GM23338 (cell line): ENCODE results near the gene AHNAK. TPM values are rescaled to one million over a fixed set of nuclear protein-coding genes. Genes with fewer than 3 reads are reported as not detected.

Source experiments
- ATAC-seq: fragments of 200-7000 bp; cut with Tn5 transposase; 3 replicates; pipeline ENCODE4 v1.9.1; 2020
- DNase-seq: peaks from one replicate; pipeline ENCODE4 v3.0.0-alpha.2; 2015; ENCODE audit warnings: low spot score
- H2AFZ ChIP-seq: fragments of 200-600 bp; sonication (generic); 2 replicates; pipeline ENCODE4 v1.8.0; 2016; ENCODE audit warnings: antibody characterized with exemption, mild to moderate bottlenecking, moderate library complexity
- H3F3A ChIP-seq: fragments of 200-600 bp; sonication (generic); replicated peaks from 2 replicates; pipeline ENCODE4 v1.8.0; 2017; ENCODE audit warnings: antibody characterized with exemption, mixed run types, low read depth
- H3K27ac ChIP-seq: fragments of 200-600 bp; sonication (generic); 2 replicates; pipeline ENCODE4 v1.6.1; 2016; ENCODE audit warnings: low read depth
- H3K27me3 ChIP-seq: fragments of 200-600 bp; sonication (generic); 2 replicates; pipeline ENCODE4 v1.8.0; 2016; ENCODE audit warnings: mild to moderate bottlenecking, mixed run types, moderate library complexity; ENCODE audit not compliant: insufficient read depth
- H3K36me3 ChIP-seq: fragments of 200-600 bp; sonication (generic); 2 replicates; pipeline ENCODE4 v1.8.0; 2016; ENCODE audit warnings: mild to moderate bottlenecking; ENCODE audit not compliant: insufficient read depth
- H3K4me1 ChIP-seq: fragments of 200-600 bp; sonication (generic); 2 replicates; pipeline ENCODE4 v1.8.0; 2016; ENCODE audit warnings: mild to moderate bottlenecking, moderate library complexity; ENCODE audit not compliant: insufficient read depth
- H3K4me2 ChIP-seq: fragments of 200-600 bp; sonication (generic); 2 replicates; pipeline ENCODE4 v1.7.1; 2017; ENCODE audit warnings: mixed run types
- H3K4me3 ChIP-seq: fragments of 200-600 bp; sonication (generic); 2 replicates; pipeline ENCODE4 v1.6.1; 2016; ENCODE audit warnings: mixed run types
- H3K79me2 ChIP-seq: fragments of 200-600 bp; sonication (generic); replicated peaks from 2 replicates; pipeline ENCODE4 v1.8.0; 2017; ENCODE audit warnings: mild to moderate bottlenecking; ENCODE audit not compliant: insufficient read depth
- H3K9me2 ChIP-seq: fragments of 200-600 bp; sonication (generic); 2 replicates; pipeline ENCODE4 v1.8.0; 2017; ENCODE audit not compliant: insufficient read depth
- H4K20me1 ChIP-seq: fragments of 200-600 bp; sonication (generic); replicated peaks from 2 replicates; pipeline ENCODE4 v1.8.0; 2017; ENCODE audit warnings: mild to moderate bottlenecking; ENCODE audit not compliant: insufficient read depth
- H3K27ac Mint-ChIP-seq: 2 replicates; pipeline ENCODE4 v1.8.0; 2020; ENCODE audit warnings: inconsistent platforms, mild to moderate bottlenecking, moderate library complexity, mixed read lengths
- H3K27me3 Mint-ChIP-seq: 3 replicates; pipeline ENCODE4 v1.8.0; 2022; ENCODE audit warnings: low read depth, mild to moderate bottlenecking, moderate library complexity, mixed read lengths, inconsistent platforms; ENCODE audit not compliant: insufficient read depth, poor library complexity
- H3K36me3 Mint-ChIP-seq: 3 replicates; pipeline ENCODE4 v1.8.0; 2021; ENCODE audit warnings: low read depth, mild to moderate bottlenecking, inconsistent platforms, moderate library complexity, mixed read lengths
- H3K4me1 Mint-ChIP-seq: 3 replicates; pipeline ENCODE4 v1.8.0; 2020; ENCODE audit warnings: mild to moderate bottlenecking, inconsistent platforms, mixed read lengths
- H3K4me3 Mint-ChIP-seq: 3 replicates; pipeline ENCODE4 v1.8.0; 2021; ENCODE audit warnings: moderate library complexity, mild to moderate bottlenecking, inconsistent platforms, mixed read lengths
- H3K9me3 Mint-ChIP-seq: 3 replicates; pipeline ENCODE4 v1.8.0; 2020; ENCODE audit warnings: moderate library complexity, mild to moderate bottlenecking, inconsistent platforms, mixed read lengths
- CREB1 ChIP-seq: fragments of 250-450 bp; sonication (Bioruptor Pico); IDR thresholded peaks from 2 replicates; pipeline ENCODE4 v1.5.0; 2020; ENCODE audit warnings: low read depth, mild to moderate bottlenecking, moderate library complexity
- EZH2phosphoT487 ChIP-seq: fragments of 200-600 bp; sonication (generic); IDR thresholded peaks from one replicate; pipeline ENCODE4 v1.8.1; 2018; ENCODE audit warnings: antibody characterized with exemption; ENCODE audit not compliant: unreplicated experiment
- JUNB ChIP-seq: IDR thresholded peaks from one replicate; pipeline ENCODE4 v1.6.1; 2016; ENCODE audit warnings: antibody characterized with exemption; ENCODE audit not compliant: unreplicated experiment
- STAT1 ChIP-seq: IDR thresholded peaks from one replicate; pipeline ENCODE4 v1.6.1; 2016; ENCODE audit warnings: antibody characterized with exemption; ENCODE audit not compliant: unreplicated experiment
- ZNF331 ChIP-seq: fragments of 250-450 bp; sonication (Bioruptor Pico); IDR thresholded peaks from 2 replicates; pipeline ENCODE4 v1.5.0; 2020; ENCODE audit warnings: low read depth, mild to moderate bottlenecking, moderate library complexity
- polyA plus RNA-seq: library from polyadenylated mRNA; unstranded; fragments of >200 nt; fragmentation: Nextera tagmentation; extraction: Ambion mirVana; gene quantifications from 2 replicates; pipeline ENCODE4 v1.2.1, GENCODE V29; 2016
- total RNA-seq: library from RNA; depleted of rRNA; stranded (reverse); fragments of >200 nt; shearing (Covaris generic); gene quantifications from 2 replicates; pipeline ENCODE4 v1.2.3, GENCODE V29; 2014
- TF ChIP-seq, protein P1 (sequence below): IDR thresholded peaks from one replicate; pipeline ENCODE4 v1.6.1; 2018; ENCODE audit warnings: antibody characterized with exemption; ENCODE audit not compliant: unreplicated experiment
- TF ChIP-seq, protein P2 (sequence below): IDR thresholded peaks from 2 replicates; pipeline ENCODE4 v1.6.1; 2016; ENCODE audit warnings: antibody characterized with exemption
- TF ChIP-seq, protein P3 (sequence below), 2 experiments: fragments of 200-600 bp in 1 of 2; sonication (generic) in 1 of 2; conservative IDR thresholded peaks; 2 replicates each; pipeline versions ENCODE4 v1.5.1 to v1.6.1; 2016 to 2017; ENCODE audit warnings: antibody characterized with exemption in 2 of 2, low read depth in 2 of 2, mild to moderate bottlenecking in 2 of 2, moderate library complexity in 1 of 2

The AHNAK gene
- total and polyA plus RNA-seq, 2 experiments from 2014 or later: 0.91 to 2.1 TPM

DNA sequence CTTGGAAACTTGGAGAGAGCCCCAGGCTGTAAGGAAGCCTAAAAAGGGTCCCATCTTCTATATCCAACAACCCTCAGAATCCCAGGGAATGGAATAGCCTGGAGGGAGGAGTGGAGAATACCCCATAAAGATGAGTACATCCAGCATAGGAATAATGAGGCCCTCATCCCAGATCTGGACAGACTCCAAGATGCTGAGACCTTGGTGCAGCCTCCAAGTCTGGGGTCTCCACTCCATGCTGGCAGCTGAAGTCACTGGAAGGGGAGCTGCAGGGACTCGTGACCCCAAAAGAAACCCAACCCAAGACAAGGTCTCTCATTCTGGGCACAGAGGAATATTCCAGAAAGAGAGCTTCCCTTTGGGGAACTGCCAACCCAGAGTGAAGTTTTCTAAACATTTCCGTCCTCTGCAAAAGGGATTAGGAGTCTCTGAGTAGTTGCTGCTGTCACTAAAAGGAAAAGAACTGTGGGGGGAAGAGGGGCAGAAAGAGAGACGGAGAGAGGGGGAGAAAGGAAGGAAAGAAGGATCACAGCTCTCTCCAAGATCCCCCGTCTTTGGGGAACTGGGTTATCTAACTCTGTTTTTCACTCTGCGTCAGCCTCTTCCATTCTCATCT lies 127.2 kb downstream of the AHNAK start (continued):
- TF ChIP-seq, protein P1, sequence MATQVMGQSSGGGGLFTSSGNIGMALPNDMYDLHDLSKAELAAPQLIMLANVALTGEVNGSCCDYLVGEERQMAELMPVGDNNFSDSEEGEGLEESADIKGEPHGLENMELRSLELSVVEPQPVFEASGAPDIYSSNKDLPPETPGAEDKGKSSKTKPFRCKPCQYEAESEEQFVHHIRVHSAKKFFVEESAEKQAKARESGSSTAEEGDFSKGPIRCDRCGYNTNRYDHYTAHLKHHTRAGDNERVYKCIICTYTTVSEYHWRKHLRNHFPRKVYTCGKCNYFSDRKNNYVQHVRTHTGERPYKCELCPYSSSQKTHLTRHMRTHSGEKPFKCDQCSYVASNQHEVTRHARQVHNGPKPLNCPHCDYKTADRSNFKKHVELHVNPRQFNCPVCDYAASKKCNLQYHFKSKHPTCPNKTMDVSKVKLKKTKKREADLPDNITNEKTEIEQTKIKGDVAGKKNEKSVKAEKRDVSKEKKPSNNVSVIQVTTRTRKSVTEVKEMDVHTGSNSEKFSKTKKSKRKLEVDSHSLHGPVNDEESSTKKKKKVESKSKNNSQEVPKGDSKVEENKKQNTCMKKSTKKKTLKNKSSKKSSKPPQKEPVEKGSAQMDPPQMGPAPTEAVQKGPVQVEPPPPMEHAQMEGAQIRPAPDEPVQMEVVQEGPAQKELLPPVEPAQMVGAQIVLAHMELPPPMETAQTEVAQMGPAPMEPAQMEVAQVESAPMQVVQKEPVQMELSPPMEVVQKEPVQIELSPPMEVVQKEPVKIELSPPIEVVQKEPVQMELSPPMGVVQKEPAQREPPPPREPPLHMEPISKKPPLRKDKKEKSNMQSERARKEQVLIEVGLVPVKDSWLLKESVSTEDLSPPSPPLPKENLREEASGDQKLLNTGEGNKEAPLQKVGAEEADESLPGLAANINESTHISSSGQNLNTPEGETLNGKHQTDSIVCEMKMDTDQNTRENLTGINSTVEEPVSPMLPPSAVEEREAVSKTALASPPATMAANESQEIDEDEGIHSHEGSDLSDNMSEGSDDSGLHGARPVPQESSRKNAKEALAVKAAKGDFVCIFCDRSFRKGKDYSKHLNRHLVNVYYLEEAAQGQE: no peak

DNA sequence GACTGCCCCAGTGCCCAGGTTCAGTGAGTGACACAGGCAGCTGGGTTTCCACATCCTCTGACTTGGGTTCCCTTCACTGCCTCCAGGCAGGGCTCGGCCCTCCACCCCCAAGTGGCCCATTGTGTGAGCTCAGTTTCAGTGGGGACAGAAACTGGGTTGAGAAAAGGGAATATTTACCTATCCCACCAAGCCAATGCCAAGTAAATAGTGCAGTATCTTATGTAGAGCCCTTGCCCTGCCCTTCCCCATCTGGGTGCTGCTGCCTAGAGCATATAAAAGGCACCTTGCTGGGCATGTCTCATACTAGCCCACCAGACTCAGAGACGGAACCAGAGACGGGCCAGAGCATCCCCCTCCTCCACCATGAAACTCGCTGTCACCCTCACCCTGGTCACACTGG lies 127.9 kb downstream of the AHNAK start, which contains the start of gene SCGB1A1:
TSS of gene SCGB1A1 (plus strand) at position 301 of the 400 bp plus-strand sequence. CDS start at position 364, 63 bp downstream.
- Mint-ChIP-seq H3K27ac (no peak within 1 kb of the TSS), H3K36me3 (no peaks in the 10 kb centered on the region), H3K9me3 (no peaks in the 10 kb centered on the region; the same call in 2 of the 3 replicates), H3K27me3 (peaks cover 17% of the 10 kb centered on the region), H3K4me1 (no peaks in the 10 kb centered on the region; the same call in 2 of the 3 replicates), H3K4me3 (no peak within 1 kb of the TSS)
- H3K79me2 ChIP-seq: no peaks in the 10 kb centered on the region
- no peak within 1 kb of the TSS for H3K27ac ChIP-seq
- ATAC-seq: no peak
- H3K4me1 ChIP-seq: no peaks in the 10 kb centered on the region
- TF ChIP-seq CREB1 (CRISPR knock-in tag) (no peak), JUNB (no peak), ZNF331 (no peak), EZH2phosphoT487 (no peak), STAT1 (no peak)
- TF ChIP-seq, protein P2, sequence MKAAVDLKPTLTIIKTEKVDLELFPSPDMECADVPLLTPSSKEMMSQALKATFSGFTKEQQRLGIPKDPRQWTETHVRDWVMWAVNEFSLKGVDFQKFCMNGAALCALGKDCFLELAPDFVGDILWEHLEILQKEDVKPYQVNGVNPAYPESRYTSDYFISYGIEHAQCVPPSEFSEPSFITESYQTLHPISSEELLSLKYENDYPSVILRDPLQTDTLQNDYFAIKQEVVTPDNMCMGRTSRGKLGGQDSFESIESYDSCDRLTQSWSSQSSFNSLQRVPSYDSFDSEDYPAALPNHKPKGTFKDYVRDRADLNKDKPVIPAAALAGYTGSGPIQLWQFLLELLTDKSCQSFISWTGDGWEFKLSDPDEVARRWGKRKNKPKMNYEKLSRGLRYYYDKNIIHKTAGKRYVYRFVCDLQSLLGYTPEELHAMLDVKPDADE: no peak
- TF ChIP-seq, protein P1: no peak
- TF ChIP-seq, protein P3, sequence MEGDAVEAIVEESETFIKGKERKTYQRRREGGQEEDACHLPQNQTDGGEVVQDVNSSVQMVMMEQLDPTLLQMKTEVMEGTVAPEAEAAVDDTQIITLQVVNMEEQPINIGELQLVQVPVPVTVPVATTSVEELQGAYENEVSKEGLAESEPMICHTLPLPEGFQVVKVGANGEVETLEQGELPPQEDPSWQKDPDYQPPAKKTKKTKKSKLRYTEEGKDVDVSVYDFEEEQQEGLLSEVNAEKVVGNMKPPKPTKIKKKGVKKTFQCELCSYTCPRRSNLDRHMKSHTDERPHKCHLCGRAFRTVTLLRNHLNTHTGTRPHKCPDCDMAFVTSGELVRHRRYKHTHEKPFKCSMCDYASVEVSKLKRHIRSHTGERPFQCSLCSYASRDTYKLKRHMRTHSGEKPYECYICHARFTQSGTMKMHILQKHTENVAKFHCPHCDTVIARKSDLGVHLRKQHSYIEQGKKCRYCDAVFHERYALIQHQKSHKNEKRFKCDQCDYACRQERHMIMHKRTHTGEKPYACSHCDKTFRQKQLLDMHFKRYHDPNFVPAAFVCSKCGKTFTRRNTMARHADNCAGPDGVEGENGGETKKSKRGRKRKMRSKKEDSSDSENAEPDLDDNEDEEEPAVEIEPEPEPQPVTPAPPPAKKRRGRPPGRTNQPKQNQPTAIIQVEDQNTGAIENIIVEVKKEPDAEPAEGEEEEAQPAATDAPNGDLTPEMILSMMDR (conservative IDR thresholded peaks at IDR 0.05; ENCODE audit: low read depth in 2 of 2): no peak
- no peaks in the 10 kb centered on the region for H3F3A ChIP-seq
- no peak within 1 kb of the TSS for H3K4me3 ChIP-seq
- H3K36me3 ChIP-seq: no peaks in the 10 kb centered on the region
- H3K27me3 ChIP-seq: peaks cover 11% of the 10 kb centered on the region
- no peak for DNase-seq
- H3K4me2 ChIP-seq: no peak within 1 kb of the TSS
- no peak within 1 kb of the TSS for H2AFZ ChIP-seq
- no peaks in the 10 kb centered on the region for H3K9me2 ChIP-seq
- no peaks in the 10 kb centered on the region for H4K20me1 ChIP-seq
